ENCODE measurements around the gene RPS21.

DNA sequence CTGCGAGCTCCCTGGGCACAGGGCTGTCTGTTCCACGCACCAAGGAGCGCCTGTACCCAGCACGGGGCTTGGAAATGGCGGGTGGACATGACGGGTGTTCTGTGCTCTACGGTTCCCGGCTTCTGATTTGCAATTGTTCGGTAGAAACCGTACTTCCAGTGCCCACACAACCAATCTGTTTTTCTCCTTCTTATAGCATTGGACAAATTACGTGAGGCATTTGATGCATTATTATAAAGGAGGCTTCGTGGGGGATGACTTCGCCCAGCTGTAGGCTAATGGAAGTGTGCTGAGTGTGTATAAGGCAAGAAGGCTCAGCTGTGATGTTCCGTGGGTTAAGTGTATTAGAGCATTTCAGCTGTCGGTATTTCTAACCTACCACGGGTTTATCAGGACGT, 9.8 kb upstream of the RPS21 start:
- no peak for TF ChIP-seq POLR2AphosphoS5 (IDR thresholded peaks at IDR 0.05; ENCODE audit: borderline replicate concordance, low read depth, low read length)
- no peak for TF ChIP-seq EZH2 (IDR thresholded peaks at IDR 0.05)
- no peak for TF ChIP-seq FOXP2 (optimal IDR thresholded peaks at IDR 0.05; ENCODE audit: control extremely low read depth, extremely low read length, insufficient read depth)

Measured in SK-N-MC (cell line).